GM19452 (cell line): ENCODE data around the gene GABARAP.
A peak's percentile ranks its signal among the peaks of the same experiment; 100 is the strongest.

Experiments used
- ATAC-seq: cut with Tn5 transposase; IDR thresholded peaks from one replicate; pipeline ENCODE4 v1.9.1; 2021; ENCODE audit not compliant: unreplicated experiment

Gene GABARAP

GRCh38 chr17:7223375-7223774 is 18.9 kb downstream of the GABARAP start:
- no peak for ATAC-seq

GRCh38 chr17:7222972-7223292 is 19.3 kb downstream of the GABARAP start:
- ATAC-seq = no peak

GRCh38 chr17:7222093-7222971 is 19.9 kb downstream of the GABARAP start:
- ATAC-seq = no peak

- no peak for ATAC-seq
Measured at GRCh38 chr17:7221278-7222092, 20.8 kb downstream of the GABARAP start.

GRCh38 chr17:7220593-7221277 is 21.5 kb downstream of the GABARAP start:
- ATAC-seq = no peak

- peak; percentile 69 for ATAC-seq
Measured at GRCh38 chr17:7219812-7220592, 22.2 kb downstream of the GABARAP start, which contains the start of the genes ACADVL and DLG4. ACADVL (plus strand) TSS chr17:7219938; CDS start chr17:7219985, 47 bp downstream. DLG4 (minus strand) TSS chr17:7219836.

GRCh38 chr17:7219229-7219811 is 22.9 kb downstream of the GABARAP start:
- no peak for ATAC-seq

GRCh38 chr17:7218758-7219157 is 23.5 kb downstream of the GABARAP start:
- ATAC-seq = no peak

- no peak for ATAC-seq
Measured at GRCh38 chr17:7218166-7218565, 24.1 kb downstream of the GABARAP start.

- ATAC-seq = no peak
Measured at GRCh38 chr17:7217113-7217987, 24.9 kb downstream of the GABARAP start.

- ATAC-seq = no peak
Measured at GRCh38 chr17:7216242-7217112, 25.8 kb downstream of the GABARAP start.

GRCh38 chr17:7215652-7216180 is 26.5 kb downstream of the GABARAP start:
- no peak for ATAC-seq

GRCh38 chr17:7215136-7215638 is 27.1 kb downstream of the GABARAP start:
- ATAC-seq = no peak

- peak; percentile 73 for ATAC-seq
Measured at GRCh38 chr17:7214300-7215135, 27.7 kb downstream of the GABARAP start.

GRCh38 chr17:7213895-7214299 is 28.4 kb downstream of the GABARAP start:
- ATAC-seq = no peak

- ATAC-seq = no peak
Measured at GRCh38 chr17:7211491-7212273, 30.6 kb downstream of the GABARAP start.
